Measurements from ENCODE around the gene TK2.

DNA sequence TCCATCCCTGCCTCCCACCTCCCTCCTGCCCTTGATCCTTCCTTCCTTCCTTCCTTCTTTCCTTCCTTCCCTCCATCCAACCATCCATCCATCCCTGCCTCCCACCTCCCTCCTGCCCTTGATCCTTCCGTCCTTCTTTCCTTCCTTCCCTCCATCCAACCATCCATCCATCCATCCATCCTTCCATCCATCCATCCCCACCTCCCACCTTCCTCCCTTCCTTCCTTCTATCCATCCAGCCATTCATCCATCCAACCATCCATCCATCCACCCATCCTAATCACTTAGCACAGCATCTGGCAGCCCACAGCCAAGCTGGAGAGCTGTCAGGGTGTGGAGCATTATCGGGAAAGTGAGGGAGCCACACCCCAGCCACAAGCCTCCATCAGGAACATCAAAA is 54.5 kb downstream of the TK2 start:
- TF ChIP-seq EZH2phosphoT487 (IDR thresholded peaks at IDR 0.05; ENCODE audit: insufficient read depth, low read depth), result no peak
- no peak for TF ChIP-seq EZH2 (IDR thresholded peaks at IDR 0.05; ENCODE audit: insufficient read depth, poor library complexity, severe bottlenecking)

Data from GM23248 (cell line).